HFF-Myc (cell line): ENCODE results near the gene PARD3B.

Experiments used
- DNase-seq: peaks from one replicate; pipeline ENCODE4 v3.0.0-alpha.2; 2011; ENCODE audit warnings: low read depth; ENCODE audit errors: extremely low read depth
- H3K4me3 ChIP-seq: replicated peaks from 2 replicates; pipeline ENCODE4 v1.5.1; 2011; ENCODE audit warnings: low read depth, mild to moderate bottlenecking, control low read depth, low read length
- CTCF ChIP-seq: IDR thresholded peaks from 2 replicates; pipeline ENCODE4 v1.5.1; 2012; ENCODE audit warnings: mild to moderate bottlenecking, low read depth, low read length, control low read depth; ENCODE audit errors: missing control alignments

Gene PARD3B

GRCh38 chr2:204967199-204967960 lies 422.1 kb downstream of the PARD3B start:
- TF ChIP-seq CTCF: no peak
- no peak for DNase-seq
- H3K4me3 ChIP-seq: no peak overlapping the region

DNA sequence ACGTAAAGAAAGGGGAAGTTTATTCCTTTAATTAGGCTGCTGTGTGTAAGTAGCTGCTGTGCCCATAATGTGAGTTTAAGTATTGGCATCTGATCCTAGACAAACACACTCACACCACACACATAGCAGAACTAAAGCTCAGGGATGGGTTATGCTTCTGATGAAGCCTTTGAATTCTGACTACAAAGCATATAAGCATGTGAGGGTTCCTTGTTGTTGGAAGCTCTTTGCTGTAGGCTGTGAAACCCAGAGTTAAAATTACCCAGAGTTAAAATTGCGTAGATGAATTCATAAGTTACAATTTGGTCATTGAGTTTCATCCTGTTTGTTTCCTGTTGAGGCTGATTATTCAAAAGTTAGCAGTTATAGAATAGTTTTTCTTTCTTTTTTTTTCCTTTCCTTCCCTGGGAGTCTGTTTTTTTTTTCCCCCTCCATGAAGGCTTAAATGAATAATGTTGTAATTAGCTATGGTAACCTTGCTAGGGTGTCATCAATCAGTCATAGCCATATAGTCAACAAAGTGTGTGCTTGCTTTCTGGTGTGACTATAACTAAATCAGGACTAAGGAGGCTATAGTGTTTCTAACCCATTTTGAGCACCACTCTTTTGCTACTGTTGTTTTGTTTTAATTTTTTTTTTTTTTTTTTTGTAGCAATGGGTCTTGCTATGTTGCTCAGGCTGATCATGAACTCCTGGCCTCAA lies 426.1 kb downstream of the PARD3B start:
- TF ChIP-seq CTCF: no peak
- no peak overlapping the region for H3K4me3 ChIP-seq
- no peak for DNase-seq

DNA sequence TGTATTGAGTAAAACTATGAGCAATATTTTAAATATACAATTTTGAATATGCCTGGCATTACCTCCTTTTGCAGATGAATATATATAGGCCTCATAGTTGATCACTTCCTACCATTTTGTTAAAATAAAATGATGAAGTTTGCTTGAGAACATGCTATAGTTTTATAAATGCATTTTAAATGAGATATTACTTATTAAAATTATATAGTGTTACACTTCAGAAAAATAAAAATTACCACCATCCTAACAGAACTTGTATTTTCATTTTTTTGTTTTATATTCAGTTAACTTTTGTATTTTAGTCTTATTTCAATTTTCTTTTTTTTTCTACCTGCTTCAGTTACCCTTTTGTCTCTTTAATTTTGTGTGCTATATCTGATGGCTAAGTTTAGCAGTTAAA lies 426.9 kb downstream of the PARD3B start:
- TF ChIP-seq CTCF: no peak
- no peak for DNase-seq
- H3K4me3 ChIP-seq: no peak overlapping the region

DNA sequence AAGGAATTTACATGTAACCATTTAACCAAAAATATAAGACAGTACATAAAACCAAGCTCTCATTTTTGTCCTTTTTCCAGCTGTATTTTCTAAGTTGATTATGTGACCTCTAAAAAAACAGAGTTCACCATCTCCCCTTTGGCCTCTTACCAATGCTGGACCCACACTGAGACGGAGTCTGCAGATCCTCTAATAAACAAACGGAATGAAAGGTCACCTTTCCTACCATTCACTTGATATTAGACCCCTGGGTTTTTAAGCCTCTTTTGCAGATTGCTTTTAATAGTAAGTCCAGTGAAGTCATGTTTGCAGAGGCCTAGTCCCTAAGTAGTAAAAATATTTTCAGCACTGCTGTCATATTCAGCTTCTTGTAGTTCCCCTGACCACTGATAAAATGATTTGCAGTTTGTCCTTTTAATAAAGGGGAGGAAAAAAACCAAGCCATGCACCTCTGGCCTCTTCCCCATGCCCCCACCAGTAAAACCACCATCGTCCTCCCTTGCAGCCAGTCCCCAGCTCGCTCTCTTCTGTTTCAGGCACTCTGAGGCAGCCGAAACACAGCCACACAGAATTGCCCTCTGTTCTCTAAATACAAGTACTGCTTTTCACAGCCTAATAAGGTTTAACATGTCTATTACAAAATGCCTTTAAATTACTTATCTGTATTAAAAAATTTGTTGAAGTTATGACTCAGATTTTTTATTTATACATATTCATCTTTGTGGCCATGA lies 427.5 kb downstream of the PARD3B start:
- DNase-seq: no peak
- no peak overlapping the region for H3K4me3 ChIP-seq
- TF ChIP-seq CTCF: no peak

- TF ChIP-seq CTCF: no peak
- DNase-seq: no peak
- H3K4me3 ChIP-seq: no peak overlapping the region
Observed at GRCh38 chr2:204973616-204974015, 428.3 kb downstream of the PARD3B start.

DNA sequence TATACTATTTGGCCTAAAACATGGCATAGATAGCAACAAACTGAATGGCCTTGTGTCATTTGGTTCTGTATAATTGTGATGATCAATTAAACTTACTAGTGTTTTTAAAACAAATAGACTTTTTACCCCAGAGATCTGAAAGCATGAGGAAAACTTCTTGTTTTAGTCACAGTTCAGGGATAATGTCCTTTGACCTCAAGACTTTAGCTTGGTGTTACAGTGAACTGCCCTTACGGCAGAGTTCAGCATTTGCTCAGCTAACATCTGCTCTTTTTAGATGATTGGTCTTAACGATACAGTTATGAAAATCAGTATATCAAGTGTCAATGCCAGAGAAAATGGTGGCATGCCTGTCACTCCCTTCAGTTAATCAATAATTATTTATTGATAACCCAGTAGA lies 429.2 kb downstream of the PARD3B start:
- DNase-seq: no peak
- no peak for TF ChIP-seq CTCF
- no peak overlapping the region for H3K4me3 ChIP-seq
